Measurements from ENCODE around the gene SLC16A8.

DNA sequence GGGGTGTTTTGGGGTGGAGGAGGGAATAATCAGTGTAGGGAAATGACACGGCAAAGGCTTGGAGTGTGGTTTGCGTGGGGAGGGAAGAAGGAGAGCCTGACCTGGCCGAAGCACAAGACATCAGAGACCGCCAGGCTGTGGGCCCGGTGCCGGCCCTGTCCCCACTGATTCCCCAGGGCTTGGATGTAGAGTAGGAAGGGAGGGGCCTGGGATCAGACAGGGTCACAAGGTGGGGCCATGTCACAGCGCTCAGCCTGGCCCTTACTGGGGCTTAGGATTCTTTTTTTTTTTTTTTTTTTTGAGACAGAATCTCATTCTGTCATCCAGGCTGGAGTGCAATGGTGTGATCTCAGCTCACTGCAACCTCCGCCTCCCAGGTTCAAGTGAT, 17.0 kb downstream of the SLC16A8 start:
- TF ChIP-seq ZNF274 (IDR thresholded peaks at IDR 0.05; ENCODE audit: borderline replicate concordance, low read depth, low read length) (no peak), HCFC1 (IDR thresholded peaks at IDR 0.05; ENCODE audit: low read depth, low read length) (no peak), CTCF (IDR thresholded peaks at IDR 0.05 in 2 of 3, conservative IDR thresholded peaks at IDR 0.05 in 1 of 3; ENCODE audit: insufficient read depth in 2 of 3, low read depth in 1 of 3, low read length in 3 of 3) (no peak)
- TF ChIP-seq, protein P1, sequence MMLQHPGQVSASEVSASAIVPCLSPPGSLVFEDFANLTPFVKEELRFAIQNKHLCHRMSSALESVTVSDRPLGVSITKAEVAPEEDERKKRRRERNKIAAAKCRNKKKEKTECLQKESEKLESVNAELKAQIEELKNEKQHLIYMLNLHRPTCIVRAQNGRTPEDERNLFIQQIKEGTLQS (IDR thresholded peaks at IDR 0.05) = no peak
- TF ChIP-seq, protein P1 (CRISPR knock-in tag; conservative IDR thresholded peaks at IDR 0.05) = no peak
